CD4-positive, alpha-beta T cell treated with Interferon alpha-2 for 1 hour (primary cell): Measurements from ENCODE around the gene RPUSD1.
"Not testable (repeated sequence)": the region's sequence is repeated elsewhere in the genome, so short reads cannot be mapped to it uniquely, and the experiment has no call there.

ENCODE experiments used
- DNase-seq, 2 donors: peaks; one replicate each; pipeline ENCODE4 v3.0.0-alpha.2; 2020 to 2022

The RPUSD1 gene

DNA sequence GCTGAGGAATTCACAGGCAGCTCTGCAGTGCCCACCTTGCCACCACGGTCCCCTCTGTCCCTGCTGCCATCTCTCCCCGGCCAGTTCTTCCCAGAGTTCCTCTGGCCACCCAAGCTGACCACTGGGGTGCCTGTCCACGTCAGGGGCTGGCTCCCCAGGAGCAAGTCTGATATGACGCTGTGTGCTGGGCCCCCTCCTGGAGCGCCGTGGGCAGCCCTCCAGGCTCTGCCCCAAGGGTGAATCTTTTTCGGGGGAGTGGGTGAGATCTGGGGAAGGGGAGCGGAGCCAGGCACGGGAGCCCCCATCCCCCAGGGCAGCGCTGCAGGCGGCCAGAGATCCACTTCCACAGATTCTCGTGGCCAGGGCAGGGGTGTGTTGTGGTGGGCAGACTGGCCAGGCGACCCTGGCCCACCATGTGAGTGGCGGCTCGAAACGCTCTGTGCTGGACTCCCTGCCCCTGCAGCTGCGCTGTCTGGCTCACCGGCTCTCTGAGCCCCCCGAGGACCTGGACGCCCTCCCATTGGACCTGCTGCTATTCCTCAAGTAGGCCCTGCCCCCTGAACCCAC, 23.9 kb downstream of the RPUSD1 start:
- no peak for DNase-seq

DNA sequence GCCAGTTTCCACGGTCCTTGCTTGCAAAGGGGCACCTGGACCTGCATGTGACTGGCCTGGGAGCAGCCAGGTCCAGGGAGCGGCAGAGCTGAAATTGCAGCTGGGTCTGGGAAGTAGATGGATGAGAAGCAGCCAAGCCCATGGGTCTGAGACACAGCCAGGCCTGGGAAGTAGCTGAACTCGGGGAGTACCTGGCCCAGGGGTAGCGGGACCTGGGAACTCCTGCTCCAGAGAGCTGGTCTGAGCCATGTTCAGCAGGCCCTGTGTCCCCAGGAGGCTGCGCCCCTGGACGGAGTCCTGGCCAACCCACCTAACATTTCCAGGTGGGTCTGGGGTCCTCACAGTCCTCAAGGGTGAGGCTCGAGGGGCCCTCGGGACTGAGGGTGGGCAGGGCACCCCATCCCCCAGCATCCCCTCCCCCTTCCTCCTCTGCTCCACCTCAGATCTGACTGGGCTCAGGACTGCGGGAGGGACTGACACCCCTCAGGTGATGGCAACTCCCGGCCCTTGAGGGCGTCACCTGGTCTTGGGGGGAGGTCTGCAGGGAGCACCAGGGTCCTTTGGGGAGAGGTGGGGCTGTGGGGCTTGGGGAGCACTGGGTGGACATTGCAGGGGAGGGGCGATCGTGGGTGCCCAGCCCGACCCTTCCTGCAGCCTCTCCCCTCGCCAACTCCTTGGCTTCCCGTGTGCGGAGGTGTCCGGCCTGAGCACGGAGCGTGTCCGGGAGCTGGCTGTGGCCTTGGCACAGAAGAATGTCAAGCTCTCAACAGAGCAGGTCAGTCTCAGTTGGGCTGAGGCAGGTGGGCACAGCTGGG, 24.6 kb downstream of the RPUSD1 start:
- no peak for DNase-seq

DNA sequence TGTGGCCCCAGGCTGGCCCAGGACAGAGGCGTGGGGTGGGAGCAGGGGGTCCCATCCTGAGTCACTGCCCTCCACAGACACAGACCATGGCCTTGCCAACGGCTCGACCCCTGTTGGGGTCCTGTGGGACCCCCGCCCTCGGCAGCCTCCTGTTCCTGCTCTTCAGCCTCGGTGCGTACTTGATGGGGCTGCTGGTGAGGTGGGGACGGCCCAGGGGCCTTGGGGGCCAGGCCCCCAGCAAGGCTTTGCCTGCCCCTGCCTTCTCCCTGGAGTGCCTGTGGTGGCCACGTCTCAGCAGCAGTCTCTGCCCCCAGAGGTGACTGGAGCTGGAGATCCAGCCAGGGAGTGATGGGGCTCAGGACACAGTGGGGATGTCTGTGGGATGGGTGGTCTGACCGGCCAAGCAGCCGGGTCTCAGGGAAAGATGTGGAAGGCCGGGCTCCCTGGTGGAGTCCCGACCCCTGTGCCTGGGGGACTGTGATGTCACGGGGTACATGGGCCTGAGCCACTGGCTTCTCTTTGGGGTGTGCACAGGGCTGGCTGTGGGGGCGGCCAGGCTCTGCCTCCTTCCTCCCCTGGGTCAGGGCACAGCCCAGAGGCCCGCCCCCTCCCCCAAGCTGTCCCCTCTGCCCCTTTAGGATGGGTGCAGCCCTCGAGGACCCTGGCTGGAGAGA, 25.4 kb downstream of the RPUSD1 start:
- DNase-seq: no peak

DNA sequence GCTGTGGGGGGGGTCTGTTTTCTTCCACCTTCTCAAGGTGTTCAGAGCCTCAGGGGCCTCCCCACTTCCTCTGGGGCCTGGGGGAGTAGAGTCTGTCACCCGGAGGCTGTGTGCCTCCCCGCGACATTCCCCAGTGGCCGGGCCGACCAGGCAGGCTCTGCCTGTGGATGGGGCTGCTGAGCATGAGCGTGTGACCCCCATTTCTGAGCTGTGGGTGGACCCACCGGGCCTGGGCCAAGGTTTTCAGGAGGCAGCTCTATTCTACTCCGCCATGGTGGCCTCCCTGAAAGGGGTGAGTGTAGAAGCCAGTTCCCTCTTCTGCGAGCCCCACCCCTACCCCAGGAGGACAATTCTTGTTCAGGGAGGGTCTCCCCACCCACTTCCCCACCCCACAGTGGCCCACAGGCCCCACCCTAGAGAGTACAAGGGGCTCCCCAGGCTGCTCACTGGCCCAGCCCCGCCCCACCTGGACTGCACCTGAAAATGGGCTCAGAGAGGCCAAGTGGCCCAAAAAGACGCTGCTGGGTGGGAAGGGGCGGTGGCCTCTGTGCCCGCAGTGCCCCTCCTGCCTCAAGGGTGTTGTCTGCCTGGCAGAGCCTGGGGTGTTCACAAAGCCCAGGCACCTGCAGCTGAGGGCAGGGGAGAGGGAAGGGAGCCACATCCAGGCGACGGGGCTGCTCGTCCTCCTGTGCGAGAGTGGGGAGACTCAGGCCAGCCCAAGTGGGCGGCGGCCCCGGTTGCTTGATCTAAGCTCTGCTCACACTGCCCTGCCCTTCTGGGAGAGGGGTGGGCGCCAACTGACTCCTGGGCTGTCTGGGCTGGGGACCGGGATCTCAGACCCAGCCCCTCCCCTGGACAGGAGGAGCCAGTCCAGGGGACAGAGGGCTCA, 26.3 kb downstream of the RPUSD1 start:
- DNase-seq: no peak

DNA sequence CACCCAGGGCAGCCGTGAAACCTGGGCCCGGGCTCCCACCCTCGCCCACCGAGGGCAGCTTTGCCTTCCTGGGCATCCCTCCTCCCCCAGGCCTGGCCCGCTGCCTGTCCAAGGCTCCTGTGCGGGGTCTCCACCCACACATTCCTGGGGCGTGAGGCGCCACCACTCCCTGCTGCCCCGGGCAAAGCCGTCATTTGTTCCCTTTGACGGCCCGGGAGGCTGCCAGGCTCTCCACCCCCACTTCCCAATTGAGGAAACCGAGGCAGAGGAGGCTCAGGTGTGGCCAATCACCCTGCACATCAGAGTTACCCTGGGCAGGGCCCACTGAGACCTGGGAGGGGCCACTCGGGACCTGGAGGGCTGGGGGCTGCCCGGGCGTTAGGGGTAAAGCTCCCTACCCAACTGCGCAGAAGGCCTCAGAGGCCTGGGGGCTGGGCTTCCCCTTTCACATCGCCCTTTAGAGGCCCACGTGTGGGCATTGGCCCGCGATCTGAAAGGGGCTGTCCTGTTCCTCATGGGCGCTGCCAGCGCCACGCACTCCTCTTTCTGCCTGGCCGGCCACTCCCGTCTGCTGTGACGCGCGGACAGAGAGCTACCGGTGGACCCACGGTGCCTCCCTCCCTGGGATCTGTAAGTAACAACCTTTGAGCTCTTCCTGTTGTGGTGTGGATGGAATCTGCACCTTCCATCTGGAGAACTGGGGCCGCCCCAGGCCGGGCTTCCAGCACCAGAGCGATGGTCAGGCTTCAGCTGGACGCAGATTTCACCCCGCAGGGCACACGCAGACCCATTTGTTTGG, 27.4 kb downstream of the RPUSD1 start, which contains the start of gene MSLN:
MSLN (plus strand) TSS at position 190 of the 799 bp plus-strand sequence. CDS start 1,947 bp downstream, outside the sequence.
- no peak for DNase-seq

DNA sequence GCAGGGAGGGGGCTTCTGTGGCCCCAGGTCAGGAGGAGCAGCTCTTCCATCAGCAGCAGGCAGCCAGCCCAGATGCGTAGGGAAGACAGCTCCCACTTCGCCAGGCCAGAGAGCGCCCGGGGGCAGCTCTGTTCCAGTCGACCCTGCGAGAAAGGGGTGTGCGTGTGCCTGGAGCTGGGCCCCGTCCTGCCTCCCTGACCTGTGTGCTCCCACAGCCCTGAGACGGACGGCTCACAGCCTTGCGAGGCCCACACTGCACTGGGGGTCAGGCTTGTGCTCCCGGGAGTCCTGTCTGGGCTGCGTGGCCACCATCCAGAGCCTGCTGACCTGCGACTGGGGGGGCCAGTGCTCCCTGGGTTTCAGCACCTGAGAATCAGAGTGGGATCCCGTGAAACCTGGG, 28.1 kb downstream of the RPUSD1 start:
- no peak for DNase-seq

DNA sequence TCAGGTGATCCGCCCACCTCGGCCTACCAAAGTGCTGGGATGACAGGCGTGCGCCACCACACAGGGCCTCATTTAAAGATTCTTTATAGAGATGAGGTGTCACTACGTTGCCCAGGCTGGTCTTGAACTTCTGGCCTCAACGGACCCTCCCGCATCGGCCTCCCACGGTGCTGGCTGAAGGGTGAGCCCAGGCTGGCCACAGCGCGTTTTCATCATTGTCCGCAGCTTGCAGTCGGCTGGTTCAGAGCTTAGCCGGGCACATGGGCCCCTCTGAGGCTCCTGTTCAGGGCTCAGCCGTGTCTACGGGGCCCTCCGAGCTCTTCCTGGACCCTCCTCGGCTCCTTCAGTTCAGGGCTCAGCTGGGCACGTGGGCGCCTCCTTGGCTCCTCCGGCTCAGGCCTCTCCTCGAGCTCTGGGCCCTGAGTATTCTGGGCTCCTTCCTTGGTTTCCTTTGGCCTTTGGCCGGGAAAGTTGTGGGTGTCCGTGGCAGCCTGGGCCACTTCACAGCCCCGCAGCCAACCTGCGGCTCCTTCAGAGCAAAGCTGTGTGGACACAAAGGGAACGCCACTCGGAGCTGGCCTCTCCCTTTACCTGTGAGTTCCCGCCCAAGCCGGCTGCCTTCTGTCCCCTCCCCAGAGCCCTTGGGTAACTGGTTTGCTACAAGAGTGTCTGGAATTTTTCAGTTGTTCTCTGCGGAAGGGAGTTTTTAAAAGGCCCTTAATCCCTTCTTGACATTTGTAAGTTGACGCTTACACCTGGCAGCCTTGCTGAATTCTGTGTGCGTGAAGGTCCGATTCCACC, 28.9 kb downstream of the RPUSD1 start:
- no peak for DNase-seq

DNA sequence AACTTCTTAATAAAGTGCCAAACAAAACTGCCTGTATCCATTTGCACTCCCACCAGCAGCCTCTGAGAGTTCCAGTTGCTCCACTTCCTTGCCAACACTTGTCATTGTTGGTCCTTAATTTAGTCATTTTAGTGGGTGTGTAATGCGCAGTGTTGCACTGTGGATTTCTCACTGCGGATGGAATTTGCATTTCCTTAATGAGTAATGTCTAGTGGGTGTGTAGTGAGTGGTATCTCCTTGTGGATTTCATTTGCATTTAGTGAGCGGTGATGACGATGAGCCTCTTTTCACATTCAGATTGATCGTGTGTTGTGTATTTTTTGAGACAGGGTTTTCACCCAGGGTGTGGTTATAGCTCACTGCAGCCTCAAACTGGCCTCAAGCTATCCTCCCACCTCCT, 31.8 kb downstream of the RPUSD1 start:
- no peak for DNase-seq

DNA sequence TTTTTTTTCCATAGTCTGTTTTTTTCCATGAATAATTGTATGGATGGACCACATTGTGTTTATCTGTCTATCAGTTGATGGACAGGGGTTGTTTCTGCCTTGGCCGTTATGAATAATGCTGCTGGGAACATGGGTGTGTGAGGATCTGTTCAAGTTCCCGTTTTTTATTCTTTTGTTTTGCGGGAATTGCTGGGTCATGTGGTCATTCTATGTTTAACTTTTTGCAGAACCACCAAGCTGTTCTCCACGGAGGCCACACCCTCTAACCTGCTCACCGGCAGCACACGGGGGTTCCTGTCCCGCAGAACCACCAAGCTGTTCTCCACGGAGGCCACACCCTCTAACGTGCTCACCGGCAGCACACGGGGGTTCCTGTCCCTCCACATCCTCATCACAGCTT, 33.5 kb downstream of the RPUSD1 start:
- DNase-seq: peak in 1 of 2 donors; percentile 43

DNA sequence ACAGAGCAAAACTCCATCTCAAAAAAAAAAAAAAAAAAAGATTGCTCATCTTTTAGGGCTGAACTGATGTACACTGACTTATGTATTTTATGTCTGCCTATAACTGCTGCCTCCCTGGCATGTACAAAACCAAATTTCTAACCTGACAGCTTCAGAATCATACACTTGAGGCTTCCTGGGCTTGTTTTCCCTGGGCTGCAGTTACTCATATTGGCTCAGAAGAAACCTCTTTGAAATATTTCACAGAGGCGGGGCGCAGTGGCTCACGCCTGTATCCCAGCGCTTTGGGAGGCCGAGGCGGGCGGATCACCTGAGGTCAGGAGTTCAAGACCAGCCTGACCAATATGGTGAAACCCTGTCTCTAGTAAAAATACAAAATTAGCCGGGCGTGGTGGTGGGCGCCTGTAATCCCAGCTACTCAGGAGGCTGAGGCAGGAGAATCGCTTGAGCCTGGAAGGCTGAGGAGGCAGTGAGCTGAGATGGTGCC, 34.0 kb downstream of the RPUSD1 start:
- DNase-seq: not testable (repeated sequence)

DNA sequence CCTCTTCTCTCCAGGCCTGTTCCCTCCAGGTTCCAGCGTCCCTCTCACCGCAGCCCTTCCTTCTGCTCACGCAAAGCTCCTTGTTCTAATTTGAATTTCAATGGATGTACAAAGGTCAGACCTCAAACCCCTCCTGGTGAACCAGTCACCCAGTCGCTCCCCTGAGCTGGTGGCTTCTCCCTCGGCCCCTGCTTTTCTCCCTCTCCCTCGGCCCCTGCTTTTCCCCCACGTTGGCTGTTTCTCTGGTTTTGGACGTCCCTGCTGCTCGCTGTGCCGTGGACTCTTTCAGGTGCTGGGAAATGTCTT, 36.2 kb downstream of the RPUSD1 start:
- no peak for DNase-seq

DNA sequence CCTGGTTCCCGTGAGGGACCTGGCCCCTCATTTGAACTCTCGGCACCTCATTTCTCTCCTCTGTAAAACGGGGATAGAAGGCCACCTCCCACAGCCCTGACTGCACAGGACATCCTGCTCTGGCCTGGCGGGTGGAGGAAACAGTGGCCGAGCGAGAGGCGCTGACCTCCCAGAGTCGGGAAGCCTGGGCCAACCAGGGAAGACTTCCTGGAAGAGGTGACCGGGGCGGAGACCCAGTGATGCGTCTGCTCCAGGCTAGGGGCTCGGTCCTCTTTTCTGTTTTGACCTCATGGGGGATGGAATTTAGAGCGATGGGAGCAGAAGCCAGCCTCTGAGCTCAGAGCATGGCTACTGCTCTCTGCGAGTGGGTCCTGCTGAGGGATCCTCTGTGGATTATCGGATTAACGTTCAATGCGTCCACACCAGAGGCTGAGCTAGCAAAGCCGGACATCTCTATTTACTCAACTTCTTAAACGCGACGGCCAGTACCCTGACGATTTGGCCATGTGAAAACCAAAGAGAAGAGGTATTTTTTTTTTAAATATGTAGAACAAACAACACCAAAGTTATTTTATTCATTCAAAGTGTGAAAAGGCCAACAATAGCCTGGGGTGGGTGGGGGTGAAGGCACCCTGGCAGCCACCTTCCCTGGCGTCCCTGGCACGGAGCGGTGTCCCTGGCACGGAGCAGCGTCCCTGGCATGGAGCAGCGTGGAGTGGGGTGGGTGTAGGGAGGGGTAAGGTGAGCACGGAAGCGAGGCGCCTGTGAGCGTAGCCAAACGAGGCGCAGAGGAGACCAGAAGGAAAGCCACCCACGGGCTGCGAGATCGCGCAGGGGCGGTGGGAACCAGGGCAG, 36.8 kb downstream of the RPUSD1 start:
- DNase-seq: no peak

DNA sequence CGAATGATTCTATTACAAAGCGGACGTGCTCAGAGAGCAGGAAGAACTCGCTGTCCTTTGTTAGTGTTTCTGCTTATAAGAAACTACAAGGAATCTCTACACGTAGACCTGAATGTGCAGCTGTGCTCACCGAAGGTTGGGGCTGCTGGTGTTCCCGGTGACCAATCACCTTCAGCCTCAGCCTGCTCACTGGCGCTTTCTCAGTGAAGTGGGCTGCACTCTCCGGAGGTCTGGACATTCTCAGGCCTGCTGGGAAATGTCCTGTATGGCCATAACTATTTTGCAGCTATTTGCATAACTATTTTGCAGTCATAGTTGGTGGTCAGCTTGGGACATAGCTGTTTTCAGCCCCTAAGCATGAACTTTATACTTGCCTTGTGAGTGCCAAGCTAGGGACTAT, 37.7 kb downstream of the RPUSD1 start:
- no peak for DNase-seq

DNA sequence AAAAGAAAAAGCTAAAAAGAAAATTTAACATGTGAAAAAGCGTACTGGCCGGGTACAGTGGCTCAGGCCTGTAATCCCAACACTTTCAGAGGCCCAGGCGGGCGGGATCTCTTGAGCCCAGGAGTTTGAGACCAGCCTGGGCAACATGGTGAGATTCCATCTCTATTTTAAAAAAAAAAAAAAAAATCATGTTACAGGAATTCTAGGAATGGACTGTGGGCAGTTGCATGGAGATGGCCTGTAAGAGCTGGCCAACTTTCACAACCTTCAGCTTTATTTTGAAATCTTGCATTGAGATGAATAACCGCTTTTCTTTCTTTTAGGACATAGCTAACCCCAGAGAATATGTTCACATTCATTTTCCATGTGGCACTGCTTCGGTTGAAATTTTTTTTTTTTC, 39.2 kb downstream of the RPUSD1 start:
- no peak for DNase-seq

DNA sequence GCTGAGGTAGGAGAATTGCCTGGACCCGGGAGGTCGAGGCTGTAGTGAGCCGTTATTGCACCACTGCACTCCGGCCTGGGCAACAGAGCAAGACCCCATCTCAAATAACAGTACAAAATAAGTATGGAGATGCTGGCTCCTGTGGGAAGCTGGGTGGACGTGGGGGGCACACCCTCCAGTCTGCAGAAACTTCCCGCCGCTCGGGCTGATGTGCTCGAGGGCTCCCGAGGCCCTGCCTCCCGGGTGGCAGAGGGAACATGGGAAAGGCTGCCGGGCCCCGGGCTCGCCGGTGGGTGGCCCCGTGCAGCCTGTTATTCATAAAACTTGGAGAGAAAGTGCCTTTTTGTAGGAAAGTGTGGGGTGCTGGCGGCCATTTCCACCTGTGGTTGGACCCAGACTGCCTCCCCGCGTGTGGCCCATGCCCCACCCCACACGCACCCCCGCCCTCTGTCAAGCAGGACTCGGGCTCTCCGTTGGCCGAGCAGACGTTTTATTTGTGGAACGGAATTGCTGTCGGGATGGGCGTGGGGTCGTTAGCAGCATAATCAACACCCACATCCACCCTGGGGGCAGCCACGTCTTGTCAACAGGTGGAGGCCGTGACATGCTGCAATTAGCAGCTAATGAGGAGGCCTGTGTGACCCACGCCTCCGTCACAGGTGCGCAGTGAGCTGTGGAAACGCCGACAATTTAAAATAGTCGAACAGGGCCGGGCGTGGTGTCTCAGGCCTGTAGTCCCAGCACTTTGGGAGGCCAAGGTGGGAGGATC, 40.0 kb downstream of the RPUSD1 start:
- no peak for DNase-seq

DNA sequence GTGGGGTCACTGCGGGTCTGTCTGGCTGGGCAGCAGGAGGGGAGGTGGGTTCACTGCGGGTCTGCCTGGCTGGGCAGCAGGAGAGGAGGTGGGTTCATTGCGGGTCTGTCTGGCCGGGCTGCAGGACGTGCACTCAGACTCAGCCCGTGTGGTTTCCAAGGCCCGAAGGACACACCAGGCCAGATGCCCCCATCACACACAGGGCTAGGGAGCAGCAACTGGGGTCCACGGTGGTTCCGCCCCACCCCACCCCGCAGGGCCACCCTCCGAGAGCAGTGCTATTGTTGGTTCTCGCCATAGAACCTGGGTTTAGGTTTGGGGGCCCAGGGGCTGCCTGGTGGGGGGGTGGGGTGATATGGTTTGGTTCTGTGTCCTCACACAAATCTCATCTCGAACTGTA, 41.5 kb downstream of the RPUSD1 start:
- no peak for DNase-seq

DNA sequence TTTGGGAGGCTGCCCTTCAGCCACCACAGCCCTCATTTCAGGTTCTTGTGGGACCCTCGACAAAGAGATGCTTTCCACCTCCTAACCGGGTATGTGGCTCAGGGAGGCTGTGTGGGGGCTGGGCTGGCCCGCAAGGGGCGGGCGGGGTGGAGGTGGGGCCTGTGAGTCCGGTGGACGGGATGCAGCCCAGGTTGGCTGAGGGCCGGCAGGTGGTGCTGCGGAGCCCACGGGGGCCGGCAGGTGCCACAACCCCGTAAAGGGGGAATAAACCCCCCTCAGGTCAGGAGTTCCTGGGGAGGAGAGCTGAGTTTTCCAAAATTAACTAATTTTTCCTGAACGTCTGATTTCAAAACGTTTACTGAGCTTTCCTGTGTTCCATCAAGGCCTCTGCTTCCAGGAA, 42.4 kb downstream of the RPUSD1 start:
- no peak for DNase-seq

DNA sequence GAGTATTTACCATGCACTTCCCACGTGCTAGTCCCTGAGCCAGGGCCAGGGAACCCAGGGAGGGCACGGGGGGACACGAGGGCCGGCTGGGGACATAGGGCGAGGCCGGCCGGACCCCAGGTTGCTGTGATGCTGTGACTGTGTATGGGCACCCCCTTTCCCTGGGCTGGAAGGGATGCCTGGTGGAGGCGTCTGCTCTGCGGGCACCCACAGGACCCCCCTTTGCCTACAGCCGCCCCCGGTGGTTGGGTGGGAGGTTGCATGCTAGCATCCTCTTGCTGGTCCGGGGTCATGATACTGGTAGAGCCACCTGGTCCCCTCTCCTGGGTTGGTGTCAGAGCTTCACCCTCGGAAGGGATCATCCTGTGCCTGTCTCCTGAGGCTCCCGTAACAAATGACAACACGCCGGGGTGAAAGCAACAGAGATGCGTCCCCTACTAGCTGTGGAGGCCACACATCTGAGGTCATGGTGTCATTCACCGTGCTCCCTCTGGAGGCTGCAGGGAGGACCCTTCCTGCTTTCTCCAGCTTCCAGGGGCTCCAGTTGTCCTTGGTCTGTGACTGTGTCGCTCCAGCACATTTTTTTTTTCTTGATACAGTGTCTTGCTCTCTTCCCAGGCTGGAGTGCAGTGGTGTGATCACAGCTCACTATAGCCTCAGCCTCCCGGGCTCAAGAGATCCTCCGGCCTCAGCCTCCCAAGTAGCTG, 44.2 kb downstream of the RPUSD1 start:
- DNase-seq: no peak

DNA sequence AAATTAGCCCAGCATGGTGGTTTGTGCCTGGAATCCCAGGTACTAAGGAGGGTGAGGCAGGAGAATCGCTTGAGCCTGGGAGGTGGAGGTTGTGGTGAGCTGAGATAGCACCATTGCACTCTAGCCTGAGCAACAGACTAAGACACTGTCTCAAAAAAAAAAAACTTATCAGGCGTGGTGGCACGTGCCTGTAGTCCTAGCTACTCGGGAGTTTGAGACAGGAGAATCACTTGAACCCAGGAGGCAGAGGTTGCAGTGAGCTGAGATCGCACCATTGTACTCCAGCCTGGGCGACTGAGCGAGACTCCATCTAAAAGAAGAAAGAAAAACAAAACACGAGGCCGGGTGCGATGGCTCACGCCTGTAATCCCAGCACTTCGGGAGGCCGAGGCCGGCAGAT, 45.3 kb downstream of the RPUSD1 start:
- DNase-seq: not testable (repeated sequence)
